WTC11 (cell line): ENCODE data around the gene WNT6. TPM values are rescaled to one million over a fixed set of nuclear protein-coding genes. Genes with fewer than 3 reads are reported as not detected.
A peak's percentile ranks its signal among the peaks of the same experiment; 100 is the strongest.

Source experiments
- ATAC-seq: fragments of 200-7000 bp; cut with Tn5 transposase; 2 replicates; pipeline ENCODE4 v1.10.0; 2021; ENCODE audit warnings: mild to moderate bottlenecking, moderate library complexity
- CTCF ChIA-PET: fragments of 300-600 bp; sonication (Branson Sonifier 250); formaldehyde crosslinking; loops from one replicate; lab custom pipeline; 2021; ENCODE audit warnings: antibody characterized with exemption; lab: Charles Lee
- POLR2A ChIA-PET: fragments of 350-600 bp; sonication (Branson Sonifier 250); formaldehyde crosslinking; loops from one replicate; lab custom pipeline; 2021; ENCODE audit warnings: antibody characterized with exemption; lab: Charles Lee
- DNase-seq: peaks from one replicate; pipeline ENCODE4 v3.0.0; 2021; ENCODE audit warnings: low spot score
- H3K27ac Mint-ChIP-seq: 2 replicates; pipeline ENCODE4 v1.8.0; 2021; ENCODE audit warnings: mixed read lengths
- H3K27me3 Mint-ChIP-seq: 2 replicates; pipeline ENCODE4 v1.8.0; 2021; ENCODE audit warnings: low read depth, mild to moderate bottlenecking, moderate library complexity, mixed read lengths
- H3K36me3 Mint-ChIP-seq: 2 replicates; pipeline ENCODE4 v1.8.0; 2021; ENCODE audit warnings: mixed read lengths
- H3K4me1 Mint-ChIP-seq: 2 replicates; pipeline ENCODE4 v1.8.0; 2022; ENCODE audit warnings: mixed read lengths
- H3K4me3 Mint-ChIP-seq: 2 replicates; pipeline ENCODE4 v1.8.0; 2021; ENCODE audit warnings: mild to moderate bottlenecking, moderate library complexity, mixed read lengths
- H3K9me3 Mint-ChIP-seq: 2 replicates; pipeline ENCODE4 v1.8.0; 2021; ENCODE audit warnings: mixed read lengths
- ATF1 ChIP-seq: sonication (generic); formaldehyde crosslinking; IDR thresholded peaks from 2 replicates; pipeline ENCODE4 v1.8.1; 2023; ENCODE audit warnings: mild to moderate bottlenecking, moderate library complexity, missing genetic modification reagents
- CBFB ChIP-seq: sonication (generic); formaldehyde crosslinking; IDR thresholded peaks from 2 replicates; pipeline ENCODE4 v1.8.1; 2022; ENCODE audit warnings: mild to moderate bottlenecking, low read depth, missing genetic modification reagents
- EMX1 ChIP-seq: fragments of 250-450 bp; sonication (Bioruptor Pico); IDR thresholded peaks from 2 replicates; pipeline ENCODE4 v1.8.0; 2021; ENCODE audit warnings: mild to moderate bottlenecking
- FOXJ3 ChIP-seq: sonication (generic); formaldehyde crosslinking; IDR thresholded peaks from 2 replicates; pipeline ENCODE4 v1.9.0; 2021; ENCODE audit warnings: missing genetic modification reagents, mild to moderate bottlenecking, borderline replicate concordance
- FOXP1 ChIP-seq: sonication (generic); formaldehyde crosslinking; IDR thresholded peaks from 2 replicates; pipeline ENCODE4 v1.8.0; 2022; ENCODE audit warnings: missing genetic modification reagents, mild to moderate bottlenecking, moderate library complexity, borderline replicate concordance
- IRF2 ChIP-seq: sonication (generic); formaldehyde crosslinking; IDR thresholded peaks from 2 replicates; pipeline ENCODE4 v1.8.0; 2022; ENCODE audit warnings: low read depth, missing genetic modification reagents, borderline replicate concordance
- KAT7 ChIP-seq: sonication (generic); formaldehyde crosslinking; IDR thresholded peaks from 2 replicates; pipeline ENCODE4 v1.8.1; 2023; ENCODE audit warnings: missing genetic modification reagents, mild to moderate bottlenecking, borderline replicate concordance
- MXD4 ChIP-seq: fragments of 250-450 bp; sonication (Bioruptor Pico); IDR thresholded peaks from 2 replicates; pipeline ENCODE4 v1.8.0; 2021; ENCODE audit warnings: mild to moderate bottlenecking, moderate library complexity, borderline replicate concordance
- MYBL2 ChIP-seq: sonication (generic); formaldehyde crosslinking; IDR thresholded peaks from 2 replicates; pipeline ENCODE4 v1.8.1; 2023; ENCODE audit warnings: mild to moderate bottlenecking, moderate library complexity, missing genetic modification reagents
- NFATC4 ChIP-seq: fragments of 250-450 bp; sonication (Bioruptor Pico); IDR thresholded peaks from 2 replicates; pipeline ENCODE4 v1.9.0; 2021; ENCODE audit warnings: mild to moderate bottlenecking
- PRRX2 ChIP-seq: fragments of 250-450 bp; sonication (Bioruptor Pico); IDR thresholded peaks from 2 replicates; pipeline ENCODE4 v1.8.0; 2021; ENCODE audit warnings: mild to moderate bottlenecking
- RELA ChIP-seq: sonication (generic); formaldehyde crosslinking; IDR thresholded peaks from 2 replicates; pipeline ENCODE4 v1.8.1; 2022; ENCODE audit warnings: missing genetic modification reagents, mild to moderate bottlenecking, borderline replicate concordance
- ZBTB21 ChIP-seq: sonication (generic); formaldehyde crosslinking; IDR thresholded peaks from 2 replicates; pipeline ENCODE4 v1.8.1; 2023; ENCODE audit warnings: mild to moderate bottlenecking, missing genetic modification reagents, borderline replicate concordance
- ZNF121 ChIP-seq: sonication (generic); formaldehyde crosslinking; IDR thresholded peaks from 2 replicates; pipeline ENCODE4 v1.8.0; 2023; ENCODE audit warnings: missing genetic modification reagents
- ZNF138 ChIP-seq: sonication (generic); formaldehyde crosslinking; conservative IDR thresholded peaks from 2 replicates; pipeline ENCODE4 v1.8.1; 2022; ENCODE audit warnings: mild to moderate bottlenecking, moderate library complexity, missing genetic modification reagents
- ZNF317 ChIP-seq: sonication (generic); formaldehyde crosslinking; IDR thresholded peaks from 2 replicates; pipeline ENCODE4 v1.8.1; 2023; ENCODE audit warnings: low read depth, mild to moderate bottlenecking, moderate library complexity, missing genetic modification reagents, borderline replicate concordance
- ZNF396 ChIP-seq: fragments of 250-450 bp; sonication (Bioruptor Pico); IDR thresholded peaks from 2 replicates; pipeline ENCODE4 v1.8.0; 2021; ENCODE audit warnings: mild to moderate bottlenecking, moderate library complexity, borderline replicate concordance
- ZNF423 ChIP-seq: fragments of 250-450 bp; sonication (Bioruptor Pico); IDR thresholded peaks from 2 replicates; pipeline ENCODE4 v2.1.2; 2022; ENCODE audit warnings: mild to moderate bottlenecking, moderate library complexity
- total RNA-seq: library from RNA; stranded (reverse); gene quantifications from 3 replicates; pipeline ENCODE4 v1.2.3, GENCODE V29; 2021
- TF ChIP-seq, protein P1 (sequence below): sonication (generic); formaldehyde crosslinking; conservative IDR thresholded peaks from 2 replicates; pipeline ENCODE4 v1.8.1; 2023; ENCODE audit warnings: mild to moderate bottlenecking, low read depth, missing genetic modification reagents, moderate library complexity
- TF ChIP-seq, protein P2 (sequence below): fragments of 250-450 bp; sonication (Bioruptor Pico); IDR thresholded peaks from 2 replicates; pipeline ENCODE4 v1.8.0; 2021; ENCODE audit warnings: mild to moderate bottlenecking
- TF ChIP-seq, protein P3 (sequence below): sonication (generic); formaldehyde crosslinking; IDR thresholded peaks from 2 replicates; pipeline ENCODE4 v1.8.1; 2022; ENCODE audit warnings: missing genetic modification reagents, borderline replicate concordance
- TF ChIP-seq, protein P4 (sequence below): sonication (generic); formaldehyde crosslinking; IDR thresholded peaks from 2 replicates; pipeline ENCODE4 v1.8.1; 2022; ENCODE audit warnings: low read depth, missing genetic modification reagents, borderline replicate concordance

WNT6 gene
- total RNA-seq, 1 experiment from 2014 or later, result not detected

DNA sequence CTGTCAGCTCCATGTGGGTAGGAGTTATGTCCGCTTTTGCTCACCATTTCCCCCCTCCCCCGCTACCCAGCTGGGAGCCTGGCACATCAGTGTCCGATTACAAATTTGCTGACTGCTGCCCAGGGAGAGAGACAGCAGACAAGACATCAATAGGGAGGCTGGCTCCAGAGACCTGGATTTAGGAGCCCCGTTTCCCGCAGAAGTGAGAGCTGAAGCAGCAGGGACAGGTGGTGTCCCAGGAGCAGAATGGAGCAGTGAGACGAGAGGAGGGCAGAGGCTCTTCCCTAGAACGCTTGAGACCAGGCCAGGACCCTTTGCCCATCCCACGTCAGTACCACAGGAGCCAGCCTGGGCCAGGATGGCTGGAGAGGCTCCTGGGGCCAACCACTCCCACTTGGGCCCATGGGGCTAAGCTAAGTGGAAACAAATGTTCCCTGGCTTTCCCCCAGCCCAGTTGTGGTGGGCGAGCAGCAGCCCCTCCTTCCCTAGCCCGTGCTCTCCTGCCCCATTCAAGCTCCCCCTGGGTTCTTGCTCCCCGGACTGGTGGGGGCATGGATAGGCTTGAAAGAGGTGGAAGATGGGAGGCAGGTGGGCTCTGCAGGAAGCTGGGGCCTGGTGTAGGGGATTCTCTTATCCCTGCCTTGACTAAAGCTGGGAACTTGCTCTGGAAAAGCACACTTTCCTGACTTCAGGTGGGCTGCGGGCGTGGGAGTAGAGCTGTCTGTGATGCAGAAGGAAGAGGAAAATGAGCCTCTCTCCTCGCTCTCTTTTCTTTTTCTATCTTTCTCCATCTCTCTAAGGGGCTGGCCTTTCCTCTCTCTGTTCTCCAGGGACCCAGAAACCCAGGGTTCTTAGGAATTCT lies 4.1 kb upstream of the WNT6 start:
- ChIA-PET POLR2A (interaction anchor here (0.6 kb wide), 1 partner anchor 155 kb away, joined by 3 read pairs; no protein-coding TSS in a partner anchor), CTCF (interaction anchor here (0.9 to 1.9 kb wide), 9 partner anchors 19 to 168 kb away, joined by 3 to 13 read pairs (median 4); partner anchors contain the start of gene TTLL4)
- DNase-seq, result no peak
- Mint-ChIP-seq H3K9me3 (no peaks in the 10 kb centered on the region), H3K4me1 (peaks cover 54% of the 10 kb centered on the region), H3K4me3 (no peak overlapping the region), H3K27ac (no peak overlapping the region), H3K27me3 (peaks cover 77% of the 10 kb centered on the region), H3K36me3 (no peaks in the 10 kb centered on the region)
- TF ChIP-seq ZNF317 (peak; percentile 77), ZNF121 (CRISPR knock-in tag) (no peak), ZBTB21 (CRISPR knock-in tag) (no peak), ZNF138 (CRISPR knock-in tag) (no peak), MYBL2 (no peak)
- TF ChIP-seq, protein P1, sequence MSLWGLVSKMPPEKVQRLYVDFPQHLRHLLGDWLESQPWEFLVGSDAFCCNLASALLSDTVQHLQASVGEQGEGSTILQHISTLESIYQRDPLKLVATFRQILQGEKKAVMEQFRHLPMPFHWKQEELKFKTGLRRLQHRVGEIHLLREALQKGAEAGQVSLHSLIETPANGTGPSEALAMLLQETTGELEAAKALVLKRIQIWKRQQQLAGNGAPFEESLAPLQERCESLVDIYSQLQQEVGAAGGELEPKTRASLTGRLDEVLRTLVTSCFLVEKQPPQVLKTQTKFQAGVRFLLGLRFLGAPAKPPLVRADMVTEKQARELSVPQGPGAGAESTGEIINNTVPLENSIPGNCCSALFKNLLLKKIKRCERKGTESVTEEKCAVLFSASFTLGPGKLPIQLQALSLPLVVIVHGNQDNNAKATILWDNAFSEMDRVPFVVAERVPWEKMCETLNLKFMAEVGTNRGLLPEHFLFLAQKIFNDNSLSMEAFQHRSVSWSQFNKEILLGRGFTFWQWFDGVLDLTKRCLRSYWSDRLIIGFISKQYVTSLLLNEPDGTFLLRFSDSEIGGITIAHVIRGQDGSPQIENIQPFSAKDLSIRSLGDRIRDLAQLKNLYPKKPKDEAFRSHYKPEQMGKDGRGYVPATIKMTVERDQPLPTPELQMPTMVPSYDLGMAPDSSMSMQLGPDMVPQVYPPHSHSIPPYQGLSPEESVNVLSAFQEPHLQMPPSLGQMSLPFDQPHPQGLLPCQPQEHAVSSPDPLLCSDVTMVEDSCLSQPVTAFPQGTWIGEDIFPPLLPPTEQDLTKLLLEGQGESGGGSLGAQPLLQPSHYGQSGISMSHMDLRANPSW, result no peak
- TF ChIP-seq, protein P2, sequence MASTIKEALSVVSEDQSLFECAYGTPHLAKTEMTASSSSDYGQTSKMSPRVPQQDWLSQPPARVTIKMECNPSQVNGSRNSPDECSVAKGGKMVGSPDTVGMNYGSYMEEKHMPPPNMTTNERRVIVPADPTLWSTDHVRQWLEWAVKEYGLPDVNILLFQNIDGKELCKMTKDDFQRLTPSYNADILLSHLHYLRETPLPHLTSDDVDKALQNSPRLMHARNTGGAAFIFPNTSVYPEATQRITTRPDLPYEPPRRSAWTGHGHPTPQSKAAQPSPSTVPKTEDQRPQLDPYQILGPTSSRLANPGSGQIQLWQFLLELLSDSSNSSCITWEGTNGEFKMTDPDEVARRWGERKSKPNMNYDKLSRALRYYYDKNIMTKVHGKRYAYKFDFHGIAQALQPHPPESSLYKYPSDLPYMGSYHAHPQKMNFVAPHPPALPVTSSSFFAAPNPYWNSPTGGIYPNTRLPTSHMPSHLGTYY (CRISPR knock-in tag), result no peak
- ATAC-seq, result no peak

DNA sequence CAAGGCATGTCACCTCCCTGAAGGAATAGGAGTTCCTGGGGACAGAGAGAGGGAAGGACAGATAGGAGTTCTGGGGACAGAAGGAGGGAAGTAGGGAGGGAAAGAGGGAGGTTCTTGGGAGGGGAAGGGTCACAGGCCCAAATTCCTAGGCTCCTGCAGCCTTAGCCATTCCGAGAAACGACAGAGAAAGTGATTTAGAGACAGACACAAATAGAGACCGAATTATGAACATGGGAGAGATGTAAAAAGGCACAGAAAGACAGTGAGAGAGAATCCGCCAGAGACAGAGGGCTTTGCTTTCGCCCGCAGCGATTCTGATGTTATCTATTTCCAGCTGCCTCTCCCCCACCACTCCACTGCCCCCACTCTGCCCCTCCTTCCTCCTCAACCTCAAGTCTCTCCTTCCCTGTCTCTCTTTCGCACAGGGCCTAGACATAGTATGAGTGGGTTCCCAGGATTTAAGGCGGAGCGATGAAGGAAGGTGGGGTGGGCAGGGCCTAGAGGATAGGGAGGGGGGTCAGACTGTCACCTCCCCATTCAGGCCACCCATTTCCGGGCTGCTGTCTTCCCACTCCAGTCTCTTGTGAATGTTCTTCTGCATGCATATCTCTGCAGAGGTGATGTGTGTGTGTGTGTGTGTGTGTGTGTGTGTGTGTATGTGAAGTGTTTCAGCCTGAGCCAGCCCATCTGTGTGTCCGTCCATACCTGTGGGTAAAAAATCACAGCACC lies 3.3 kb upstream of the WNT6 start:
- CTCF ChIA-PET, result interaction anchor here (0.9 to 1.9 kb wide), 8 partner anchors 18 to 146 kb away, joined by 3 to 13 read pairs (median 6); partner anchors contain the start of gene TTLL4
- Mint-ChIP-seq H3K36me3 (no peaks in the 10 kb centered on the region), H3K27me3 (peaks cover 85% of the 10 kb centered on the region), H3K4me3 (no peak overlapping the region), H3K27ac (no peak overlapping the region), H3K9me3 (no peaks in the 10 kb centered on the region), H3K4me1 (peaks cover 58% of the 10 kb centered on the region)
- ATAC-seq, result no peak
- POLR2A ChIA-PET, result interaction anchor here (0.6 to 1.0 kb wide), 2 partner anchors 14 to 154 kb away, joined by 3 read pairs; no protein-coding TSS in a partner anchor
- DNase-seq, result no peak
- TF ChIP-seq, protein P3, sequence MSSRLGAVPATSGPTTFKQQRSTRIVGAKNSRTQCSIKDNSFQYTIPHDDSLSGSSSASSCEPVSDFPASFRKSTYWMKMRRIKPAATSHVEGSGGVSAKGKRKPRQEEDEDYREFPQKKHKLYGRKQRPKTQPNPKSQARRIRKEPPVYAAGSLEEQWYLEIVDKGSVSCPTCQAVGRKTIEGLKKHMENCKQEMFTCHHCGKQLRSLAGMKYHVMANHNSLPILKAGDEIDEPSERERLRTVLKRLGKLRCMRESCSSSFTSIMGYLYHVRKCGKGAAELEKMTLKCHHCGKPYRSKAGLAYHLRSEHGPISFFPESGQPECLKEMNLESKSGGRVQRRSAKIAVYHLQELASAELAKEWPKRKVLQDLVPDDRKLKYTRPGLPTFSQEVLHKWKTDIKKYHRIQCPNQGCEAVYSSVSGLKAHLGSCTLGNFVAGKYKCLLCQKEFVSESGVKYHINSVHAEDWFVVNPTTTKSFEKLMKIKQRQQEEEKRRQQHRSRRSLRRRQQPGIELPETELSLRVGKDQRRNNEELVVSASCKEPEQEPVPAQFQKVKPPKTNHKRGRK (CRISPR knock-in tag), result no peak
- TF ChIP-seq ATF1 (no peak), KAT7 (CRISPR knock-in tag) (no peak), EMX1 (CRISPR knock-in tag) (no peak), RELA (no peak), PRRX2 (no peak), ZNF121 (CRISPR knock-in tag) (no peak), MXD4 (CRISPR knock-in tag) (no peak), FOXP1 (CRISPR knock-in tag) (no peak), NFATC4 (CRISPR knock-in tag) (no peak), ZNF317 (no peak), IRF2 (CRISPR knock-in tag) (no peak), FOXJ3 (no peak), CBFB (CRISPR knock-in tag) (no peak), ZNF396 (no peak), ZNF423 (CRISPR knock-in tag) (no peak)
- TF ChIP-seq, protein P4, sequence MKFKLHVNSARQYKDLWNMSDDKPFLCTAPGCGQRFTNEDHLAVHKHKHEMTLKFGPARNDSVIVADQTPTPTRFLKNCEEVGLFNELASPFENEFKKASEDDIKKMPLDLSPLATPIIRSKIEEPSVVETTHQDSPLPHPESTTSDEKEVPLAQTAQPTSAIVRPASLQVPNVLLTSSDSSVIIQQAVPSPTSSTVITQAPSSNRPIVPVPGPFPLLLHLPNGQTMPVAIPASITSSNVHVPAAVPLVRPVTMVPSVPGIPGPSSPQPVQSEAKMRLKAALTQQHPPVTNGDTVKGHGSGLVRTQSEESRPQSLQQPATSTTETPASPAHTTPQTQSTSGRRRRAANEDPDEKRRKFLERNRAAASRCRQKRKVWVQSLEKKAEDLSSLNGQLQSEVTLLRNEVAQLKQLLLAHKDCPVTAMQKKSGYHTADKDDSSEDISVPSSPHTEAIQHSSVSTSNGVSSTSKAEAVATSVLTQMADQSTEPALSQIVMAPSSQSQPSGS (CRISPR knock-in tag), result no peak
- TF ChIP-seq, protein P1, result no peak
